ENCODE data around the gene VPS33B.

DNA sequence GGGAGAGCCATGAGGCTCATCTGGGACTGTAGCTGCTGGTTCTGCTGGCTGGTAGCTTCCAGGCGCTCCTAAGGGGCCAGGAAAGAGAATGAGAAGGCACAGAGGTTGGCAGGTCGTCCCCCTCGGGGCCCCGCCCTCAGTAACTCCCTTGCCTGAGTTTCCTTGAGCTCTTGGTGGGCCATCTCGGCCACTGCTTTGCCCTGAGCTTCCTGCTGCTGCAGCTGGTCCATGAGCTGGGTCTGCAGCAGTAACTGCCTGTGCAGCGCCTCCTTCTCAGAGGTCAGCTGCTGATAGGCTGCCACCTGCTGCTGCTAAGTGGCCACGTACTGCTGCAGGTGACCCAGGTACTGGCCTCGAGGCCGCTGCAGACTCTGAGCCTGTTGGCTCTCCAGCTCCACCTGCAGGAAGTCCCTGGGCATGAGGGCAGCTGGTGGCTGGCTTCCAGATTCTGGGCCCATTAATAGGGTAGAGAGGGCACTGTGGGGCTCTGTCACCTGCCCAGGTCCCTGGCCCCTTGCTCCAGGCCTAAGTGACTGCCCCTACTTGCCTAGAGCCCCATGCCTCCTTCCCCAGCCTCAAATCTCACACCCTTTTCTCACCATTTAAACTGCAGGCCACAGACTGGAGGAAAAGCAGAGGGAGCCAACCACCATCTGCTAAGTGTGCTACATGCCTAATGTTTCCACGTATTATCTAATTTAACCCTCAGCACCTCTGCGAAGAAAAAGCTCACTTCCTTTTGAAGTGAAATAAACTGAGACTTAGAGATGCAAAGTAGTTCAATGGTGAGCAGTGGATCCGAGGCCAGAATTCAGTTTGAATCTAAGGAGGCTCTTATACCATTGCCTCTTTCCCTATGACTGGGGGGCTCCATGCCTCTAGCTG lies 10.8 kb upstream of the VPS33B start:
- TF ChIP-seq POLR2AphosphoS5 (IDR thresholded peaks at IDR 0.05; ENCODE audit: borderline replicate concordance, low read depth, low read length): no peak
- no peak for TF ChIP-seq EZH2 (IDR thresholded peaks at IDR 0.05)

Data from SK-N-MC (cell line).